Measurements from ENCODE around the gene MEIS2.

DNA sequence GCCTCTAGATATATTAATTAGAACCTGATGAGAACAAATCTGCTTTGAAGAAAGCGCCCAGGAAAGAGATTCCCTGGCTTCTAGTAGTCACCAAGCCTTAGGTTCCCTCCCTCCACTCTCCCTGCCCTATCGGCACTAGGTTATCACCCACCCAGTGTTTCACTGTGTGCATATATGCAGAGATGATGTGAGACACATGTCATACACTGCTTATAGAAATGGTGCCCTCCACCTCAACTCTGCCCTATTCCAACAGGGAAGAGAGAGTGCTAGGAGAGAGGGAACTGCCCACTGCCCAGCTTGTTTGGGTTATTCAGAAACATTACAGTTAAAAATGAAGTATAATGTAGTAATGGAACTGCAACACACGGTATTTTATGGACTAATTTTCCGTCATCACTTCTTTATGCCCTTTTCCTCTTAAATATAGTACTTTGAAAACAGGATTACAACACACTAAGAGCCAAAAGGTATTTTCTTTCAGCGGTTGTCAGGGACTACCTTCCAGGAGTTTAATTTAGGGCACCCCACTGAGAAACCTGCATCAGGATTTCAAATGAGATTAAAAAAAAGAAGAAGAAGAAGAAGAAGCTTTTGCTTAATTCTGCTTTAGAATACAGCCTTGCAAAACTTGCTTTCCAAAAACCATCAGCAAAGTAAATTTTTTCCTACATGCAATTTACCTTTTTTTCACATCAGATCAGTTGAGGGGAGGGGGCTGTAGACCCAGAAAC, 55.3 kb downstream of the MEIS2 start:
- TF ChIP-seq, protein P1, sequence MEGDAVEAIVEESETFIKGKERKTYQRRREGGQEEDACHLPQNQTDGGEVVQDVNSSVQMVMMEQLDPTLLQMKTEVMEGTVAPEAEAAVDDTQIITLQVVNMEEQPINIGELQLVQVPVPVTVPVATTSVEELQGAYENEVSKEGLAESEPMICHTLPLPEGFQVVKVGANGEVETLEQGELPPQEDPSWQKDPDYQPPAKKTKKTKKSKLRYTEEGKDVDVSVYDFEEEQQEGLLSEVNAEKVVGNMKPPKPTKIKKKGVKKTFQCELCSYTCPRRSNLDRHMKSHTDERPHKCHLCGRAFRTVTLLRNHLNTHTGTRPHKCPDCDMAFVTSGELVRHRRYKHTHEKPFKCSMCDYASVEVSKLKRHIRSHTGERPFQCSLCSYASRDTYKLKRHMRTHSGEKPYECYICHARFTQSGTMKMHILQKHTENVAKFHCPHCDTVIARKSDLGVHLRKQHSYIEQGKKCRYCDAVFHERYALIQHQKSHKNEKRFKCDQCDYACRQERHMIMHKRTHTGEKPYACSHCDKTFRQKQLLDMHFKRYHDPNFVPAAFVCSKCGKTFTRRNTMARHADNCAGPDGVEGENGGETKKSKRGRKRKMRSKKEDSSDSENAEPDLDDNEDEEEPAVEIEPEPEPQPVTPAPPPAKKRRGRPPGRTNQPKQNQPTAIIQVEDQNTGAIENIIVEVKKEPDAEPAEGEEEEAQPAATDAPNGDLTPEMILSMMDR (IDR thresholded peaks at IDR 0.05) = no peak
- no peak for TF ChIP-seq POLR2A (IDR thresholded peaks at IDR 0.05)
- TF ChIP-seq POLR2AphosphoS5 (IDR thresholded peaks at IDR 0.05) = no peak
- no peak for TF ChIP-seq EP300 (IDR thresholded peaks at IDR 0.05)

Data from stomach (tissue), 4 donors.